Aorta (tissue), 5 donors: ENCODE data around the gene CHI3L2. TPM values are rescaled to one million over a fixed set of nuclear protein-coding genes. Genes with fewer than 3 reads are reported as not detected.

Experiments
- ATAC-seq: fragments of 200-7000 bp; cut with Tn5 transposase; one replicate; pipeline ENCODE4 v1.9.1; 2022; ENCODE audit warnings: moderate library complexity; ENCODE audit not compliant: low FRiP score
- DNase-seq, 2 donors: peaks; one replicate each; pipeline ENCODE4 v3.0.0-alpha.2; 2020
- H3K27ac ChIP-seq, 2 donors: one replicate each; pipeline ENCODE4 v1.5.1; 2013; ENCODE audit warnings: low read length in 2 of 2, mild to moderate bottlenecking in 2 of 2, moderate library complexity in 2 of 2, control low read depth in 1 of 2, inconsistent platforms in 1 of 2, low read depth in 1 of 2
- H3K27me3 ChIP-seq, 2 donors: one replicate each; pipeline ENCODE4 v1.6.1; 2013; ENCODE audit warnings: control low read depth in 1 of 2, low read length in 1 of 2, mild to moderate bottlenecking in 1 of 2, moderate library complexity in 1 of 2; ENCODE audit not compliant: insufficient read depth in 2 of 2, control insufficient read depth in 1 of 2
- H3K36me3 ChIP-seq, 2 donors: one replicate each; pipeline ENCODE4 v1.6.1; 2013; ENCODE audit warnings: control low read depth in 1 of 2, low read length in 1 of 2, mild to moderate bottlenecking in 1 of 2; ENCODE audit not compliant: insufficient read depth in 2 of 2, control insufficient read depth in 1 of 2
- H3K4me1 ChIP-seq, 2 donors: one replicate each; pipeline ENCODE4 v1.6.1; 2013; ENCODE audit warnings: low read length in 2 of 2, control low read depth in 1 of 2, mild to moderate bottlenecking in 1 of 2, moderate library complexity in 1 of 2; ENCODE audit not compliant: insufficient read depth in 2 of 2, control insufficient read depth in 1 of 2
- H3K4me3 ChIP-seq, 2 donors: one replicate each; pipeline ENCODE4 v1.5.1; 2013; ENCODE audit warnings: low read length in 2 of 2, control low read depth in 1 of 2, mild to moderate bottlenecking in 1 of 2
- H3K9me3 ChIP-seq: one replicate; pipeline ENCODE4 v1.6.1; 2013; ENCODE audit warnings: mild to moderate bottlenecking, low read length; ENCODE audit not compliant: control insufficient read depth
- WGBS, 2 donors: extraction: QIAGEN DNeasy Blood & Tissue Kit; methylation state at CpG; one replicate each; pipeline ENCODE4 v1.1.7; 2013; 5-methylcytosine and 5-hydroxymethylcytosine counted together
- intact Hi-C, 2 donors: fragments of 100-400 bp; cut with DNase I; formaldehyde crosslinking; loops; one replicate each; pipeline versions ENCODE4 v1.14.2 to v1.15.0; 2022
- polyA plus RNA-seq, 2 donors: library from polyadenylated mRNA; stranded (reverse); fragments of 200-250 nt; gene quantifications; one replicate each; pipeline ENCODE4 v1.2.3, GENCODE V29; 2013
- total RNA-seq, 2 donors: library from RNA; stranded (reverse); fragmentation: NEBNext Ultra II Directional; extraction: Animal tissue kit (Norgen Biotek cat#: 25700); gene quantifications; one replicate each; pipeline ENCODE4 v1.2.1, GENCODE V29; 2021
- donor health status: healthy with polysubstance abuse.
- donor health status: Bipolar disorder and iron deficiency.
- donor health status: DM: no; HTN: no; CAD: no.
- donor health status: DM: no; HTN: no; CAD: no.
- donor health status: DM: yes; HTN: yes; CAD: no.

The CHI3L2 gene
- total and polyA plus RNA-seq, 4 donors = 0.33 to 12.5 (median 7.8) TPM; not detected in 1

GRCh38 chr1:111286912-111287311 lies 59.4 kb downstream of the CHI3L2 start:
- no peak overlapping the region for H3K27ac ChIP-seq
- H3K36me3 ChIP-seq = no peaks in the 10 kb centered on the region
- WGBS, 2 donors = 0 to 32% methylated on average over 1 of the region's 1 CpG
- H3K4me3 ChIP-seq = no peak overlapping the region
- H3K27me3 ChIP-seq = peaks cover 0 to 2% of the 10 kb centered on the region in 2 donors
- no peaks in the 10 kb centered on the region for H3K4me1 ChIP-seq
- ATAC-seq (no peak), DNase-seq (no peak)
- no peaks in the 10 kb centered on the region for H3K9me3 ChIP-seq
- intact Hi-C loops = no loop called here

- DNase-seq (no peak), ATAC-seq (no peak)
- Histone ChIP-seq H3K27ac (no peak overlapping the region), H3K36me3 (no peaks in the 10 kb centered on the region), H3K27me3 (peaks cover 0 to 2% of the 10 kb centered on the region in 2 donors), H3K4me1 (no peaks in the 10 kb centered on the region), H3K4me3 (no peak overlapping the region), H3K9me3 (no peaks in the 10 kb centered on the region)
- 33 to 37% methylated on average over 5 of the region's 5 CpGs for WGBS, 2 donors
- intact Hi-C loops = no loop called here
Observed at GRCh38 chr1:111289371-111289770, 61.9 kb downstream of the CHI3L2 start.

DNA sequence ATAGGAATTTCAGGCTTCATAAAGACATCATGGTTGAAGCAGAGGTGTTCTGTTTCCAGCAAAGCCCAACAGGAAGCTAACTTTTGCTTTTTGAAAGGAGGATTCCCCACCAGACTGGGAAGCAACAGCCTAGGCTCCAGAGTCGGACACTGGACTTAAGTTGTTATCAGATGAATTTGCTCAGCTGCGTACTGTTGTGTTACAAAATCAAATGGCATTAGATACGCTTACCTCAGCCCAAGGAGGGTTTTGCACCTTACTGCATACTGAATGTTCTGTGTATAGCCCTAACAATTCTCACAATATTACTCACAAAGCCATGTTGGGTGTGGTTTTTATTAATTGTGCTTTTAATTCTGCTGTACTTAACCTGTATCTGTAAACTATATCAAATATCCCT lies 62.6 kb downstream of the CHI3L2 start:
- DNase-seq (no peak), ATAC-seq (no peak)
- intact Hi-C loops = no loop called here
- WGBS, 2 donors = 56 to 74% methylated on average over 3 of the region's 3 CpGs
- Histone ChIP-seq H3K27ac (no peak overlapping the region), H3K27me3 (peaks cover 0 to 2% of the 10 kb centered on the region in 2 donors), H3K9me3 (no peaks in the 10 kb centered on the region), H3K36me3 (no peaks in the 10 kb centered on the region), H3K4me1 (no peaks in the 10 kb centered on the region), H3K4me3 (no peak overlapping the region)

GRCh38 chr1:111290630-111291029 lies 63.1 kb downstream of the CHI3L2 start, which contains the start of gene CHIA:
CHIA (plus strand) TSS chr1:111290851; CDS start chr1:111310468, 19,617 bp downstream.
- Histone ChIP-seq H3K4me3 (no peak within 1 kb of the TSS), H3K9me3 (no peaks in the 10 kb centered on the region), H3K4me1 (no peaks in the 10 kb centered on the region), H3K36me3 (no peaks in the 10 kb centered on the region), H3K27me3 (peaks cover 0 to 2% of the 10 kb centered on the region in 2 donors), H3K27ac (no peak within 1 kb of the TSS)
- DNase-seq (no peak), ATAC-seq (no peak)
- intact Hi-C loops = no loop called here
- 33 to 41% methylated on average over 7 of the region's 7 CpGs for WGBS, 2 donors

Other genes with a start within 250 kb of the CHI3L2 start
- gene DRAM2, start 87.6 kb upstream of the CHI3L2 start, total RNA-seq = 10 to 100 TPM; 23.6 to 37.6 TPM
- gene DRAM2, start 87.6 kb upstream of the CHI3L2 start, polyA plus RNA-seq = 10 to 100 TPM; 23.9 to 78.5 TPM
- gene CEPT1, start 87.5 kb upstream of the CHI3L2 start, total RNA-seq = 10 to 100 TPM; 24.5 to 41.3 TPM
- gene CEPT1, start 87.5 kb upstream of the CHI3L2 start, polyA plus RNA-seq = 10 to 100 TPM; 13.2 to 13.6 TPM
- gene DENND2D, start 27.1 kb upstream of the CHI3L2 start, total RNA-seq = 10 to 100 TPM; 12.3 to 17.7 TPM
- 10 to 100 TPM in 1 of 2 donors, under 1 TPM in 1; 0.77 to 20.3 TPM for gene DENND2D, start 27.1 kb upstream of the CHI3L2 start, polyA plus RNA-seq
- not detected for gene CHIA, start 63.1 kb downstream of the CHI3L2 start, total RNA-seq
- gene CHIA, start 63.1 kb downstream of the CHI3L2 start, polyA plus RNA-seq = under 1 TPM in 1 of 2 donors, not detected in 1; 0.28 TPM
- gene OVGP1, start 200.0 kb downstream of the CHI3L2 start, total RNA-seq = 1 to 10 TPM; 2.0 to 7.3 TPM
- gene OVGP1, start 200.0 kb downstream of the CHI3L2 start, polyA plus RNA-seq = 1 to 10 TPM in 1 of 2 donors, under 1 TPM in 1; 0.25 to 3.9 TPM
- gene WDR77, start 221.5 kb downstream of the CHI3L2 start, total RNA-seq = 10 to 100 TPM; 17.1 to 17.4 TPM
- gene WDR77, start 221.5 kb downstream of the CHI3L2 start, polyA plus RNA-seq = 10 to 100 TPM; 14.5 to 20.1 TPM
- 100 to 1,000 TPM; 110 TPM for gene ATP5PB, start 221.8 kb downstream of the CHI3L2 start, total RNA-seq
- gene ATP5PB, start 221.8 kb downstream of the CHI3L2 start, polyA plus RNA-seq = 100 to 1,000 TPM; 140 to 219 TPM
- 10 to 100 TPM; 19.1 to 53.6 TPM for gene C1orf162, start 246.3 kb downstream of the CHI3L2 start, total RNA-seq
- 10 to 100 TPM; 20.5 to 51.5 TPM for gene C1orf162, start 246.3 kb downstream of the CHI3L2 start, polyA plus RNA-seq